Ascending aorta (tissue), 2 donors: ENCODE measurements around the gene OLFM1. TPM values are rescaled to one million over a fixed set of nuclear protein-coding genes. Genes with fewer than 3 reads are reported as not detected.

Experiments used
- DNase-seq, 2 donors: peaks; one replicate each; pipeline ENCODE4 v3.0.0-alpha.2; 2019; ENCODE audit warnings: low spot score in 2 of 2
- H3K27ac ChIP-seq, 2 donors: fragments of 200-600 bp; sonication (generic); one replicate each; pipeline ENCODE4 v1.5.1; 2016 to 2017; ENCODE audit warnings: mild to moderate bottlenecking in 1 of 2
- H3K27me3 ChIP-seq: fragments of 200-600 bp; sonication (generic); one replicate; pipeline ENCODE4 v1.5.1; 2017
- H3K36me3 ChIP-seq, 2 donors: fragments of 200-600 bp; sonication (generic); one replicate each; pipeline ENCODE4 v1.5.1; 2016
- H3K4me1 ChIP-seq, 2 donors: fragments of 200-600 bp; sonication (generic); one replicate each; pipeline ENCODE4 v1.5.1; 2016 to 2017; ENCODE audit warnings: mild to moderate bottlenecking in 1 of 2
- H3K4me3 ChIP-seq, 2 donors: fragments of 200-600 bp; sonication (generic); one replicate each; pipeline ENCODE4 v1.5.1; 2016 to 2017; ENCODE audit warnings: mild to moderate bottlenecking in 1 of 2
- H3K9me3 ChIP-seq, 2 donors: fragments of 200-600 bp; sonication (generic); one replicate each; pipeline ENCODE4 v1.5.1; 2016
- intact Hi-C: fragments of 100-400 bp; cut with DNase I; formaldehyde crosslinking; loops from one replicate; pipeline ENCODE4 v1.15.1; 2023
- total RNA-seq: library from RNA; depleted of rRNA; stranded (reverse); fragments of >200 nt; gene quantifications from one replicate; pipeline ENCODE4 v1.1.0, GENCODE V29; 2016
- TF ChIP-seq, protein P1 (sequence below), 3 experiments: fragments of 200-600 bp in 2 of 3; fragments of 450-650 bp in 1 of 3; sonication (generic) in 2 of 3; IDR thresholded peaks; one replicate each; pipeline ENCODE4 v1.5.1; 2016 to 2019; ENCODE audit warnings: antibody characterized with exemption in 3 of 3, mild to moderate bottlenecking in 1 of 3, moderate library complexity in 1 of 3

The OLFM1 gene
- total RNA-seq, 1 donor from 2014 or later: 102 TPM

DNA sequence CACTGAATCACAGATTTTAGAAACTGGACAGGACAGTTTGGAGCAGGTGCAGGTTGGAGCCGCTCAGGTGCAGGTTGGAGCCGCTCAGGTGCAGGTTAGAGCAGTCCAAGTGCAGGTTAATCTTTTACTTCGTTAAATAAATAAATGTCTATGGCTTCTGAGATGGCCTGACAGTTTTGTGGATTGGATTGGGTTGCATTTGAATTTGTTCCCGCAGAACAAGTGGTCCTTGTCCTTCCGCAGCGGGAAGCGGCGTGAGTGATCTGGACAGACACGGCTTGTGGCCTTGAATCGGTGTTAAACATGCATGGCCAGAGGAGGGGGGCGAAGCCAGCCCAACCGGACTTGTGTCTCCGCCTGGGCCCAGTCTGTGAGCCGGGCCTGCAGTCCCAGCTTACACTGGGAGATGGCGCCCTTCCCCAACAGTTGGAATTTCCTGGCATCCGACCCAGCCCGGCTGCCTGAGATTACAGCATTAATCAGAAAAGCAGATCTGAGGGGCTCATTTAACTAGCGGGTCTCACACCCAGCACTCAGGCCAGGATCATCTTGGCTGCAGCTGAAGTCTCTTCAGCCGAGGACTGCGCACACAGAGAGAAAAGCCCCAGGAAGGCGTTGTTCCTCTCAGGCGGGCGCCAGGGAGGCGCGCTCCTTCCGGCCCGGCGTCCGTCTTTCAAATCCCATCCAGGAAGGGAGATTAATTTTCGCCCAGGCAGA is 1.5 kb upstream of the OLFM1 start:
- H3K36me3 ChIP-seq: no peaks in the 10 kb centered on the region
- peak overlapping the region; percentile 27 to 60 for H3K4me3 ChIP-seq
- intact Hi-C loops: loop anchor here (1.0 to 2.0 kb wide), 2 partner anchors 259 to 326 kb away; no protein-coding TSS in a partner anchor
- H3K4me1 ChIP-seq: peaks cover 3 to 12% of the 10 kb centered on the region in 2 donors
- TF ChIP-seq, protein P1, sequence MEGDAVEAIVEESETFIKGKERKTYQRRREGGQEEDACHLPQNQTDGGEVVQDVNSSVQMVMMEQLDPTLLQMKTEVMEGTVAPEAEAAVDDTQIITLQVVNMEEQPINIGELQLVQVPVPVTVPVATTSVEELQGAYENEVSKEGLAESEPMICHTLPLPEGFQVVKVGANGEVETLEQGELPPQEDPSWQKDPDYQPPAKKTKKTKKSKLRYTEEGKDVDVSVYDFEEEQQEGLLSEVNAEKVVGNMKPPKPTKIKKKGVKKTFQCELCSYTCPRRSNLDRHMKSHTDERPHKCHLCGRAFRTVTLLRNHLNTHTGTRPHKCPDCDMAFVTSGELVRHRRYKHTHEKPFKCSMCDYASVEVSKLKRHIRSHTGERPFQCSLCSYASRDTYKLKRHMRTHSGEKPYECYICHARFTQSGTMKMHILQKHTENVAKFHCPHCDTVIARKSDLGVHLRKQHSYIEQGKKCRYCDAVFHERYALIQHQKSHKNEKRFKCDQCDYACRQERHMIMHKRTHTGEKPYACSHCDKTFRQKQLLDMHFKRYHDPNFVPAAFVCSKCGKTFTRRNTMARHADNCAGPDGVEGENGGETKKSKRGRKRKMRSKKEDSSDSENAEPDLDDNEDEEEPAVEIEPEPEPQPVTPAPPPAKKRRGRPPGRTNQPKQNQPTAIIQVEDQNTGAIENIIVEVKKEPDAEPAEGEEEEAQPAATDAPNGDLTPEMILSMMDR (IDR thresholded peaks at IDR 0.05): peak; percentile 76 to 86 (median 85)
- no peak overlapping the region for H3K27ac ChIP-seq
- peaks cover 8% of the 10 kb centered on the region for H3K27me3 ChIP-seq
- peak in 1 of 2 donors; percentile 81 for DNase-seq
- H3K9me3 ChIP-seq: no peaks in the 10 kb centered on the region

DNA sequence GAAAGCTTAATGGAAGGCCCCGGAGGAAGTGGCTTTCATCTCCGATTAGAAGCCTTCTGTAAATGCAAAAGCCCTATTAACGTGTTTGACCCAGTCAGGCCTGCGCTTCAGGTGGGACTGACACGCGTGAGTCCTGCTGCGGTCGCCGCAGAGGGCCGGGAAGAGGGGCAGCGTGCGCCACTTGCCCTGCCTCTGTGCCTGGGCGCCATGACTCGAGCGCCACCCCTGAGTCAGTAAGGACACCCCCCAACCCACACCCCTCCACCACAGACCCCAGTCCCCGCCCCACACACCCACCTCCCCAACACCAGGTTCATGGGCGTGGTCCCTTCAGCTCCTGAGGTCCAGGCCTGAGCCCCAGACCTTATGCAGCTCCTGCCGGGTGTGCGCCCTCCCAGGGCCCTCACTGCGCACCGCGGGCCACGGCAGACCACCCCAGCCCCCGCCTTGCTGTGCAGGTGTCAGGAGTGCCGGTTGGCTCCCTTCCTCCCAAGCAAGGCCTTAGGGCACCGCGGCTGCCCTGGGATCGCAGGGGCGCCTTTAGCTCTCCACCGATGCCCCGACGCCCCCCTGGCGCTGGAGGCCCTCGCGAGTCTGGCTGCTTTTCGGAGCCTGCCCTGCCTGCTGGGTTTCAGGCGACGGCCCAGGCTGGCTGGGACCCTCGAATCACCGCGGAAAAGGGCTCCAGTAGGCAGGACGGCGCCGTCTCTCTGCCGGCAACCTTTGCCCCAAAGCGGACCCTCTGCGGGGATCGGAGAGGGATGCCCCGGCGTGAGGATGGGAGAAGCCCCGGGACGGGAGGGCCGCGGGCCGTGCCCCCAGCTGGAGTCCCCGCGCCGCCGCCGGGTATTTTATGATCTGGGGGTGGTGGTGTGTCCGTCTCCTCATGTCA is 625 bp upstream of the OLFM1 start:
- no peak for DNase-seq
- Histone ChIP-seq H3K27me3 (peaks cover 8% of the 10 kb centered on the region), H3K9me3 (no peaks in the 10 kb centered on the region), H3K27ac (no peak overlapping the region), H3K4me1 (peaks cover 3 to 12% of the 10 kb centered on the region in 2 donors), H3K4me3 (peak overlapping the region; percentile 27 to 60), H3K36me3 (no peaks in the 10 kb centered on the region)
- intact Hi-C loops: loop anchor here (1.0 to 2.0 kb wide), 2 partner anchors 258 to 325 kb away; no protein-coding TSS in a partner anchor
- TF ChIP-seq, protein P1 (IDR thresholded peaks at IDR 0.05): no peak

GRCh38 chr9:135087899-135088347 is 455 bp downstream of the OLFM1 start:
- peaks cover 8% of the 10 kb centered on the region for H3K27me3 ChIP-seq
- no peak for DNase-seq
- peak overlapping the region; percentile 59 to 60 for H3K4me3 ChIP-seq
- peaks cover 3 to 12% of the 10 kb centered on the region in 2 donors for H3K4me1 ChIP-seq
- H3K36me3 ChIP-seq: no peaks in the 10 kb centered on the region
- H3K9me3 ChIP-seq: no peaks in the 10 kb centered on the region
- intact Hi-C loops: loop anchor here (2.0 kb wide), 1 partner anchor 257 kb away; no protein-coding TSS in a partner anchor
- TF ChIP-seq, protein P1 (IDR thresholded peaks at IDR 0.05): no peak
- no peak overlapping the region for H3K27ac ChIP-seq

GRCh38 chr9:135088348-135088978 is 995 bp downstream of the OLFM1 start:
- H3K36me3 ChIP-seq: no peaks in the 10 kb centered on the region
- intact Hi-C loops: no loop called here
- TF ChIP-seq, protein P1 (IDR thresholded peaks at IDR 0.05): no peak
- DNase-seq: no peak
- no peaks in the 10 kb centered on the region for H3K9me3 ChIP-seq
- H3K4me1 ChIP-seq: peaks cover 3 to 12% of the 10 kb centered on the region in 2 donors
- peak overlapping the region; percentile 59 to 60 for H3K4me3 ChIP-seq
- no peak overlapping the region for H3K27ac ChIP-seq
- H3K27me3 ChIP-seq: peaks cover 8% of the 10 kb centered on the region
